NCI-H748 treated with DMSO at 0.1 percent for 48 hours (cell line): ENCODE data around the gene RASGEF1C.

Experiments used
- DNase-seq: peaks from one replicate; lab custom pipeline; 2025; lab: John Stamatoyannopoulos, UW

The RASGEF1C gene

DNA sequence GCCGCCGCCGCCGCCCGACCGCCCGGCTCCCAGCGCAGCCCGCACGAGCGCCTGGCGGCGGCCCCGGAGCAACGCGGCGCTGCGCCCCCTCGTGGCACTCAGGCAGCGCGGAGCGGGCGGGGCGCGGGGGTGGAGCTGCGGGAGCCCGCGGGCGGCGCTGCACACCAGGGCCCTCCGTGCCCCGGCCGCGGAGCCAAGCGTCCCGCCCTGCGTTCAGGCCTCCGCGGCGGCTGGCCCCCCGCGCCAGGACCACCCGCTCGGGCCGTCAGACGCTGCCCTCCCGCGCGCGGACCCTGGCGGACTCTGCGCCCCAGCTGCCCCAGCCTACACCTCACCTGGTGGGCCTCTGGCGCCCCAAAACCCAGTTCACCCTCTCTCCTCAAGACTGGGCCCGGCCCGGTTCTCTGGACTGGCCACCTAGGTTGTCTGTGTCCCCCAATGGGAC is at the start of gene RASGEF1C:
Gene RASGEF1C (minus strand): TSS at position 75 of the 445 bp plus-strand sequence. CDS start 71,159 bp downstream, outside the sequence.
- no peak for DNase-seq

DNA sequence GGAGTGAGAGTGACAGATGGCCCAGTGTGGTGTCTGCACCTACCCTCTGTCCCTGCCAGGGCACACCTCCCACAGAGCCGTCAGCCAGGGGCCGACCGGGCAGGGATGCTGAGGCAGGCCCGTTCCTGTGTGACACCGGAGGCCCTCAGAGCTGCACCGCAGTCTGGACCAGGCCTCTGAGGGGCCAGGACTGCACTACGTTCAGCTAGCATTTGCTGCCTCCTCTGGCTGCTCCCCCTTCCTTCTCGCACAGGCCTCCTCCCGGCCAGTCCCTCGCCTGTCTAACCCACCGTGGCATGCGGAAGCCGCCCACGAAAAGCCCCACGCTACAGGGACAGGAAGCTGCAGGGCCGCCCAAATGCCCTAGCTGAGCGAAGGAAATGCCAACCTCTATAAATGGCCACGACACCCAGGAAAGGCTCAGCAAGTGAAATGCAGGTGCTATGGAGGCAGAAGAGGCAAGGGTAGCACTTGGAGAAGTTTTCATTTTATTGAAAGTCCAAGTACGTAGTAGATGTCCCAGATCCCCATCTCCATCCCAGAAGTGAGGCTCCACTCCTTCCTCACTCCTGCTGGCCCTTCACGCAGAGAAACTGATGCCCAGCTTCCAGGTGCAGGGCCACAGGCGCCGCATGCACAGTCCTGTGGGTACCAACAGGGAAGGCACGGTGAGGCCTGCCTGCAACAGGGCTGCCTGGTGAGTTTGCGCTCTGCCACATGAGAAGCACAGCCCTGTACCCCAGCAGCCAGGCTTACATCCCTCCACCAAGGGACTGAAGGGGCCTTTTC is 44.2 kb upstream of the RASGEF1C start:
- no peak for DNase-seq

DNA sequence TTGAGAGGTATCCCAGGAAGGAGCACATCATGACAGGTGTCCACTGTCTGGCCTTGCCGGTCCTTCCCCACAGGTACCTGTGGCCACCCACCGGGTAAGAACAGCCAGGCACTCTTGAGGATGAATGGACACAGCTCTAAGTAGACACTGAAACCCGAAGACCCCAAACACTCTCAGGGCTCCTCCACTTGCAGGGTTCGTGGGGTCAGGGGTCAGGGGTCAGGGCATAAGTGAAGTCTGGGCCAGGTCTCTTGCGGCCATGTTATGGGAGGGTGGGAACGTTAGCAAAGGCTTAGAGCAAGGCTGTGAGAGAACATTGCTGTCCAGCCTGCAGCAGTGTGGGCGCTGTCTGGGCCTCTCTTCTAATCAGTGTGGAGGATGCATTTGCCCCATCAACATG is 42.9 kb upstream of the RASGEF1C start:
- DNase-seq = no peak

DNA sequence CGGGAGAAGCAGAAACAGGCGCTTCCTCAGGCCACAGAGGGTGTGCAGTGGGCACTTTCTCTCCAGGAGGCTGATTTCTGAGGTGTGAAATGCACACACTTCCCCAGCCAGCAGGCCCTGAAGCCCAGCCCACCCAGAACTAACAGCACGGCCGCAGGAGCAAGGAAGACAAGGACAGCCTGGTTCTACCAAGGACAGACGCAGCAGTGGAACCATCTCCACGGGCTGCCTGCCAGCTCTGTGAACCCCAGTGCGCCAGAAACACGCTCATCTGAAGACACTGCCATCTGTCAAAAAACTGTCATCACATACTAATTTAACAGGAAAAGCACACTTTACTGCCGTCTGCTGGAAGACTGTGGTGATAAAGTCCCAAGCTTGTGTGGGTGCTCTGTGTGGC is 42.1 kb upstream of the RASGEF1C start:
- no peak for DNase-seq

DNA sequence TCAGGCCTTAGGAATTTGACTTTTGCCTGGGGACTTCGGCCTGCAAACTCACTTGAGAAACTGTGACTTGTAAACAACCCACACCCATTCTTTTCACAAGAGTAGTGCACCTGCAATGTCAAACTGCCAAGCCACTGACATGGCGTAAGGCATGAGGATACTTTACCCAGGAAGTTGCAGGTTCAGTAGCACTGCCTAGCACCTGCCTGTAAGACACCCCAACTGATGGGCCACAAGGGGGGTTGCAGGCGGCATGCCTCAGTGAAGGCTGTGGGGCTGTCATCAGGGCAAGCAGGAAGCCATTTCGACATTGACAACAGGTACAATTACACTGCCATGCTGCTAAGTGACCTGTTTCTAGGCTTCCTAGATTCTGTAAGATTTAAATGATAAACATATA is 41.3 kb upstream of the RASGEF1C start:
- no peak for DNase-seq

DNA sequence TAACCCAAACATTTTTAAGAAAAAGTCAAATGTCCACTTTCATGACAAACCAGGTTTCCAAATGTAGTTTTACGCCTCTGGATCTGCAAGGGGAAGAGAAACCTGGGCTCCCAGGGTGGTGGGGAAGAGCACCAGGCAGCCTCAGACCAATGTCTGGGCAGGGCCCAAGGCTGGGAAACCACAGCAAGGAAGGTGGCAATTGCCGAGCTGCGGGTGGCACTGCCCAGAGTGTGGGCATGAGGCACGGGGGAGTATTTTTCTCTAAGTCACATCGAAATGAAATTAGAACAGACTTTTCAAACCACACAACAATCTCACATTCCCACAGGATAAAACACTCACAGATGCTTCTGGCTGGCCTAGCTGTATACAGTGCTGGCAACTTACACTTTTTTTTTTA is 32.6 kb upstream of the RASGEF1C start:
- no peak for DNase-seq

DNA sequence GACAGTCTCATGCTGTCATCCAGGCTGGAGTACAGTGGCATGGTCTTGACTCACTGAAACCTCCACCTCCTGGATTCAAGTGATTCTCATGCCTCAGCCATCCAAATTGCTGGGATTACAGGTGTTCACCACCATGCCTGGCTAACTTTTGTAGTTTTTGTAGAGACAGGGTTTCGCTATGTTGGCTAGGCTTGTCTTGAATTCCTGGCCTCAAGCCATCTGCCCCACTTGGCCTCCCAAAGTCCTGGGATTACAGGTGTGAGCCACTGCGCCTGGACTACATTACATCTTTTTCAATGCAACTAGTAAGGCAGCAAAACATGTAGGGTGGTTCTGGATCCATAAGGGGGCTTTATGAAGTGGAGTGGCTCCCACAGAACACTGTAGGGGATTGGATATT is 29.6 kb upstream of the RASGEF1C start:
- no peak for DNase-seq

DNA sequence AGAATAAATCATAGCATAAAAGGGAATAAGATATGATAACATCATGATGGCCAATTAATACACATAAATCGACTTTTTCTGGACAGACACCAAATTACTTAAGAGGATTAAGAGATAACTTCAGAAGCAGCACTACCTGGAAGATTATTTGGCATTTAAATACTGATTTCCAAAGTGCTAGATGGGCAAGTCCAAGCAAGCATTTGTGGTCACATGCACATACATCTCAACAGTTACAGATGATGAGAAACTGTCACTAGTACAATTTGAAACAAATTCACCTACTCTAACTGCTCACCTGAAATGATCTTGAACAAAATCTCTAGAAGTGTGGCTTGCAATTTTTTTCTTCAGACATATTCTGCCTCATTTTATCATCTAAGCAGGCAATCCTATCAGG is 26.8 kb upstream of the RASGEF1C start:
- no peak for DNase-seq

DNA sequence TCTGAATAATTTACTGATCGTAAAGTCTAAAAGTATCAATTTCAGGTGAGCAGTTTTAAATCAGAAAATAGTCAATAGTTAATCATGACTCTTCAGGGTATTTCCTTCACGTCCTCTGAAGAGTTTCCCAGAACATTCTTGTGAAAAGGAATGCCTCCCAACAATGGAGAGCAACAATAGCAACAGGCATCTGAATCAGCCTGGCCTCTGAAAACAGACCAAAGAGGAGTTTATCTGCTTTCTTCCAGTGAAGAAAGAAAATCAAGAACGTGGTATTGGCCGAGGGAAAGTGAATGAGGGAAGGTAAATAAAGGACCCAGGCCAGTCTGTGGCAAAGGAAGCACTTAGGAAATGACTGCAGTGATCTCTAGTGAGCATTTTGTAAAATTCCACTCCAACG is 26.1 kb upstream of the RASGEF1C start:
- DNase-seq = no peak

DNA sequence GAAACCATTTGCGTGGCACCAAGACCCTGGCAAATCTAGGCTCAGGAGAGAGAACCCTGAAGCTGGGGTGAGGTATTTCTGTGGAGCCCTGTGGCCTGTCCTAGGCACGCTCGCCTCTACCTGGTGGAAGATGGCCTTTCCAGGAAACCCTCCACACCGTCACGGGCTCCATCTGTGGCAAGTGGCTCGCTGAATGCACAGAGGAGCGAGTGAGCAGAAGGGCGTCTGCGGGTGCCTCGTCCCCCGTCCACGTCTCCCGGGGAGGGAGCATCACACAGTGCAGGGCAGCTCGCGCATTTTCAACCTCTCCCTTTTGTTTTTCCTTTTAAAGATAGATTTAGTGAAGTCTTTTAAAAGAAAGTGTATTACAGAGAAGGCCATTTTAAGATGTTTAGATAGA is 25.3 kb upstream of the RASGEF1C start:
- DNase-seq = no peak

DNA sequence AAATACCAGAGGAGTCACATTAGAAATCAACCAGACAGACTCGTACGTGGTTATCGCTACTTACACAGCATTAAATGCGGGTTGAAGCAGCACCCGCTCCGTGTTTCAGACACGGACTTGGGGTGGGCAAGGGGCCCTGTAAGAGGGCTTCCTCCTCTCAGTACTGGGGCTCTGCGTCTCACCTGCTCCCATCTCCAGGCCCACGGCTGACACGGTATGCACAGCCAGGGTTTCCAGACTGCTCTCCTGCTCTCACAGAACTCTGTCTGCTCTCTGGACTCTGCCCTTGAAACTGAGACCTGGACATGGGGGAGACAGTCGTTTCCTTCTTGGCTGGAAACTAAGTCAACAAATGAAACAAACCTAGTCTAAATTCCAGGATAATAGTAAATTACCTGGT is 24.7 kb upstream of the RASGEF1C start:
- no peak for DNase-seq

DNA sequence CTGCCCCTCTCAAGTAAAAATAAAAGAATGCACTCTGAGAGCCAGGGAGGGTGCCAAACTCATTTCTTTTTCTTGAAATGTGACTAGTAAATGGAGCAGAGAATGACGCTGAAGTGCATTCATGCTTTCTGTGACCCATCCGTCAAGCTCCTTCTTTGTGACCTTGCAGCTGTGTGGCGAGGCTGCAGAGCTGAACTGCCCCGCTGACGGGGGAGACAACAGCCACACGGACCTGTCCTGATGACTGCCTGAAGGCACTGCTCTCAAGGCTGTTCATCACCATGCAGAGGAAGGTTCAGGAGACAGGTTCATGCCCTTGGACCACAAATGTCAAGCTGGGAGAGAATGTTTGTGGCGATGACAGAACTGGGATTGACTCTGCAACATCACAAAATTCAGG is 21.0 kb upstream of the RASGEF1C start:
- DNase-seq = no peak

DNA sequence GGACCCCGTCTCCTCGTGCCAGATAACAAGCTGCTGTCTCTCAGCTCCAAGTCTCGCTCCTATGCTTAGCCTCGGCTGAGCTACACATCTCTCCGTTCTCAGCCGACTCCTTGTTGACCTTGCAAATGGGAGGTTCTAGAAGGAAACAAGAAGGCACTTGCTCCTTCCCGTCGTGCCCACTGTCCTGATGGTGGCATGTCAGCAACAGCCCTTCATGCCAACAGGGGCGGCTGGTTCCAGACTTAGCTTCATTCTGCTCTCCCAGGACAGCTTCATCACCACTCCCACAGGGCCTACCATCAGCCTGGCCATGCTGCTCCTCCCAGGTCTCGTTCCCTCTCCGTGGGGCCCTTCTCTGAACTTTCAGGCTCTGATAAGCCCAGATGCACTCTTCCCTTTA is 13.0 kb upstream of the RASGEF1C start:
- DNase-seq = no peak

DNA sequence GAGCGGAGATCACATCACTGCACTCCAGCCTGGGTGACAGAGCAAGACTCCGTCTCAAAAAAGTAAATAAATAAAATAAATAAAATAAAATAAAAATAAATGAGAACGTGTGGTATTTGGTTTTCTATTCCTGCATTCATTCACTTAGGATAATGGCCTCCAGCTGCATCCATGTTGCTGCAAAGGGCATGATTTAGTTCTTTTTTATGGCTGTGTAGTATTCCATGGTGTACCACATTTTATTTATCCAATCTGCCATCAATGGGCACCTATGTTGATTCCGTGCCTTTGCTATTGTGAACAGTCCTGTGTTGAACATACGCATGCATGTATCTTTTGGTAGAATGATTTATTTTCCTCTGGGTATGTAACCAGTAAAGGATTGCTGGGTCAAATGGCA is 8.8 kb upstream of the RASGEF1C start:
- no peak for DNase-seq

DNA sequence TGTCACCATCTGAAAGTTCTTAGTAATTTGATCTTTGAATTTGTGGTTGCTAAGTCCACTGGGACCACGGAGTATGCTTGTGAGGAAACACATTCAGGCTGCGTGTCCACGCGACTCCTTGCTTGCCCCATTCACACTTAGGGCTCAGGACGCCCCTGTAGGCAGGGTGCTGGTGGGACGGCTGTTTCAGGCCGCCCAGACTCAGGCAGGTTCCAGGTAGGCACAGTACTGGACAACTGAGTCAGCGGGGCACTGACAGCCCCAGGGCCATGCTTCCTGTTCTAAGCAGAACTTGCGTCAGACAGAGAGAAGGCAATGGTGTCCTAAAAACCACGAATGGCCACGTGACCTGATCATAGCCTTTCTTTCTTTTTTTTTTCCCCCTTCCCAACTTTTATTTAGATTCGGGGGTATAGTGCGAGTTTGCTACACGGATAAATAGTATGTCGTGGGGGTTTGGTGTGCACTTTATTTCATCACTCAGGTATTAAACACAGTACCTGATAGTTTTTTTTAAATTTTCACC is 7.7 kb upstream of the RASGEF1C start:
- no peak for DNase-seq

DNA sequence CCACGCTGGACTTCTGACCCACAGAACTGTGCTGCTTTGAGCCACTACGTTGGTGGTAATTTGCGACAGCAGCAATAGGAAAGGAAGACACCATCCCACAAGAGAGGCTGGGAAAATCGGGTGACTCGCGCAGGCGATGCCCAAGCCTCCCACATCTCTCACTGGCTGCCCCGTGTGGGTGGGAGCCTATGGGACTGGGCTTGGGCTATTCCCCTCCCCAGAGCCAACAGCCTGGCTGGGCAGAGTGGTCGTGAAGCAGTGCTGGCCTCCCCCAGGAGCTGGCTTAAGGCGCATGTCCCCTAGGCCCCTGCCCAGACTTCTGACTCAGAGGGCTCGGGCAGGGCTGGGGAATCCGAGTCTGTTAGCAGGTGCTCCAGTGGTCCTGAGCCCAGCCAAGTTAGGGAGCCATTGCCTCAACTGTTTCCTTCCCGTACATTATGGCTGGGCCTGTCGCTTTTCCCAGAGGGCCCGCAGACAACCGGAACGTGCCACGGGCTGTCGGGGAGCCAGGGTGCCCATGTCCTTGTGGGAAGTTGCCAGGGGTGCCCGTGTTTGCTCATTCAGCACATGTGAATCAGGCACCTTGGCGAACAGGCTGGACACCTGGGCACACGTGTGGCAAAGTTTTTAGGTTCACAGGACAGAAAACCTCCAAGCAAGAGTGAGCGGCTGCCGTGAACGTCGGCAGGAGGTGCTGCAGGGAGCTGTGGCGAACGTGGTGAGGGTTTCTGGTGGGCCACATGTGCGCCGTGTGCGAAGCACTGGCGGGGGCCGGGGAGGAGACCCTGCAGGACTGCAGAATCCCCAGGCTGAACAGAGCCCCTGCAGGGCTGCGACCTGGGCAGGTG is 7.0 kb upstream of the RASGEF1C start:
- DNase-seq = no peak

DNA sequence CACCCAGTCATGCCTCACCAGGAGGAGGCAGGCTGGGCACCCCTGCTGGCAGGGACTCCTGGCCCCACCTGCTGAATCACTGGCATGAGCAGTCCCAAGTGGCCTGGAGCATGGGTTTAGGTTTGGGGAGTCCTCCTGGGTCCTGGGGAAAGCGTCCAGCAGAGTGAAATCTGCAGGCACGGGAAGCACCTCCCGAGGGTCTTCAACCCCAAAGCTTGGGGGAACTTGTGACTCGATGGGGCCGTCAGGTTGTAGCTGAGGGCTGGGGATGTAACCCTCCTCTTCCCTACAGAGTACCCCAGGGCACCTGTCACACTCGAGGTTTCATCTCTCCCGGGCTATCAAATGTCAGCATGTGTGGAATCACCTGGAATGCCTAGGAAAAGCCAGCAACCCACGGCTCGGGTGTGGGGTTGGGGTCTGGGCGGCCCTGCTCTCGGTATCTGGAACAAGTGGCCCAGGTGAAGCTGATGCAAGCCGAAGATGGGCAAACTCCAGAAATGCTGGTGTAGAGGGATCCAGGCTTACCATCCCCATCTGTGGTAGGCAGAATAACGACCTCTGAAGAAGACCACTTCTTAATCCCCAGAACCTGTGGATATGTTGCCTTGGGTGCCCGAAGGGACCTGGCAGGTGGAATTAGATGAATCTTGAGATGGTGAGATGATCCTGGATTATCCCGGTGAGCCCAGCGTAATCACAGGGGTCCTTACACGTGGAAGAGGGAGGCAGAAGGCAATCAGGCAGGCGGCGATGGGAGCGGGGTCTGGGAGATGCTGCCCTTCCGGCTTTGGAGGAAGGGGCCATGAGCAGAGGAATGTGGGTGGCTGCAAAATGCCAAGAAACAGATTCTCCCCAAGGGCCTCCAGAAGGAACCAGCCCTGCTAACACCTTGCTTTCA is 6.1 kb upstream of the RASGEF1C start:
- no peak for DNase-seq

DNA sequence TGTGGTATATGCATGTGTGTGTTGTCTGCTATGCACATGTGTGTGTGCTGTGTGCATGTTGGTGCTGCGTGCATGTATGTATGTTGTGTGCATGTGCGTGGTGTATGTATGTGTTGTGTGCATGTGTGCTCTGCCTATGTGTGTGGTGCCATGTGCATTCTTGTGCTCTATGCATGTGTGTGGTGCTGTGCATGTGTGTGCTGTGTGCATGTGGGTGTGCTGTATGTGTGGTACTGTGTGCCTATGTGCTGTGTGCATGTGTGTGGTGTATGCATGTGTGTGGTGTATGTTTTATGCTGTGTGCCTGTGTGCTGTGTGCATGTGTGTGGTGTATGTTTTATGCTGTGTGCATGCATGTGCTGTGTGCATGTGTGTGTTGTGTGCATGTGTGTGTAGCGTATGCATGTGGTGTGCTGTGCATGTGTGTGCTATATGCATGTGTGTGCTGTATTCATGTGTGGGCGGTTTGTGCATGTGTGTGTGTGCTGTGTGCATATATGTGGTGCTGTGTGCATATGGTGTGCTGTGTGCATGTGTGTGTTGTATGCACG is 4.7 kb upstream of the RASGEF1C start:
- DNase-seq = no peak

DNA sequence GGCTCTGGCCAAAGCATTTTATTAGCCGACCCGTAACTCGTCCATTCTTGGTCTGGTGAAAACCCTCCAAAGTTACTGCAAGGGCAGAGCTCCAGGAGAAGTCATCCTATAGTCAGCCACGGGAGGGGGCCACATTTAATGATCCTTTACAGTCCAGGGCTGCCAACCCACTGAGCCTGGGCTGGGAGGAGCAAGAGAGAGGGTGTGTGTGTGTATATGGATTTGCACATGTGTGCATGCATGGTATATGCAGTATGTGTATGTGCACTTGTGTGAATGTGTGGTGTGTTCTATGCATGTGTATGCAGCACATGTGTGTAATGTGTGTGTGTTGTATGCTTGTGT is 4.2 kb upstream of the RASGEF1C start:
- no peak for DNase-seq

DNA sequence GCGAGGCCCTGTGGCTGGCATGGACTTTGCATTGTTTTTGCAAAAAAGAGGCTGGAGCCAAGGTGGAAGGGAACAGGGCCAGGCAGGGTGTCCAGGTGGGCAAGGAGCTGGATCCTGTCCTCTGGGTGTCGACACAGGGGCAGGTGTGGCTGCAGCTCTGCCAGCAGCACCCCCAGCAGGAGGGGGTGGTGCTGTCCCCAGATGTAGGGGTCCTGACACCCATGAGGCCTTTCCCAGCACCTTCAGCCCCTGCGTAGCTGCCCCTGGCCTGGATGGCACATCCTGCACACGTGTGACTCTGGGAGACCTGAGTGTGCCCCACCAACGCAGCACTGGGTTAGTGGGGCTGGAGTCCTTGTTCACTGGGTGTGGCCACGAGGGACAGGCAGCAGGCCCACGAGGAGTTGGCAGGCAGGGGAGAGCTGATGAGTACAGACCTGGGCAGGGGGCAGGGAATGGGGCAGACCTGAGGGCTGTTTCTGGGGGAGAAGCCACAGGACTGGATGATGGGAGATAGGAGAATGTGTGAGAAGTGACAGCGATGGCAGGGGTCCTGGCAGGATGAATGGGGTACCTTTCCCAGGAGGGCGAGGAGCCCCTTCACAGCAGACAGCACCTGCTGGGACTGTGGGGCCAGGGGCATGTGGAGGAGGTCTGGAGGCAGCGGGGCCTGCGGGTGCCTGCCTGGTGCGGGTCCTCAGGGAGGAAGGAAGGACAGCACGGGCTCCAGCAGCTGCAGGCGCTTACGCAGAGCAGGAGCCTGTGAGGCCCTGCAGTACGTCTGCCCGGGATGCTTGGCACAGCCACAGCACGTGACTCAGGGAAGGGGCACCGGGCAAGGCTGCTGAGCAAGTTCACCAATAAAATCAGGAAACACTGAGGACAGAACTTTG is 3.6 kb upstream of the RASGEF1C start:
- no peak for DNase-seq

DNA sequence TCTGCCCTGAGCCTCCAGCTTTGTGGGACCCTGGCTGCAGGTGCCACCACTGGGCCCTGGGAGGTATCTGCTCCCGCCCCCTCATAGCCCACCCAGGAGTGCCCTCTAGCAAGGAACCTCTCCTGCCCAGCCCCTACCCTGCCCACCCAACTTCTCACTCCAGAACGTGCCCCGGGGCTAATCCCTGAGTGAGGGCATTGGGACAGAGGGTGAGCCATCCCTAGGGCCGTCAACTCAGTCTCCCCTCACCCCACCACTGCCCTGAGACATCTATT is 2.7 kb upstream of the RASGEF1C start:
- DNase-seq = no peak
